Calu3 (cell line): ENCODE results near the gene MPZL1. TPM values are rescaled to one million over a fixed set of nuclear protein-coding genes. Genes with fewer than 3 reads are reported as not detected.

Source experiments
- BruUV-seq: library from RNA; stranded (reverse); fragments of 400-500 nt; replicated peaks from 2 replicates; lab custom pipeline; 2021; lab: Mats Ljungman, UMichigan
- CTCF ChIA-PET: fragments of 300-600 bp; sonication (Branson Sonifier 250); formaldehyde crosslinking; loops from one replicate; lab custom pipeline; 2022; ENCODE audit warnings: antibody characterized with exemption; lab: Charles Lee
- DNase-seq: peaks from one replicate; pipeline ENCODE4 v3.0.0; 2022
- H3K27ac Mint-ChIP-seq: one replicate; pipeline ENCODE4 v1.8.0; 2022; ENCODE audit warnings: mixed read lengths; ENCODE audit not compliant: unreplicated experiment
- H3K27me3 Mint-ChIP-seq: one replicate; pipeline ENCODE4 v1.8.0; 2022; ENCODE audit warnings: mixed read lengths; ENCODE audit not compliant: unreplicated experiment
- H3K36me3 Mint-ChIP-seq: one replicate; pipeline ENCODE4 v1.8.0; 2022; ENCODE audit warnings: mild to moderate bottlenecking, moderate library complexity, mixed read lengths; ENCODE audit not compliant: insufficient read depth, unreplicated experiment
- H3K4me1 Mint-ChIP-seq: one replicate; pipeline ENCODE4 v1.8.0; 2022; ENCODE audit warnings: mild to moderate bottlenecking, low read depth, mixed read lengths; ENCODE audit not compliant: unreplicated experiment
- H3K4me3 Mint-ChIP-seq: one replicate; pipeline ENCODE4 v1.8.0; 2022; ENCODE audit warnings: mild to moderate bottlenecking, low read depth, moderate library complexity, mixed read lengths; ENCODE audit not compliant: unreplicated experiment
- H3K9me3 Mint-ChIP-seq: one replicate; pipeline ENCODE4 v1.8.0; 2022; ENCODE audit warnings: low read depth, mixed read lengths; ENCODE audit not compliant: unreplicated experiment
- intact Hi-C: fragments of 100-400 bp; cut with micrococcal nuclease; formaldehyde crosslinking; loops from one replicate; pipeline ENCODE4 v1.10.0; 2022; ENCODE audit not compliant: unreplicated experiment
- total RNA-seq: library from RNA; stranded (reverse); gene quantifications from 2 replicates; pipeline ENCODE4 v1.2.3, GENCODE V29; 2022
- TF ChIP-seq, protein P1 (sequence below): fragments of 200-600 bp; IDR thresholded peaks from one replicate; pipeline ENCODE4 v1.8.0; 2022; ENCODE audit warnings: antibody characterized with exemption; ENCODE audit not compliant: unreplicated experiment

The MPZL1 gene
- total RNA-seq, 1 experiment from 2014 or later: 139 TPM

DNA sequence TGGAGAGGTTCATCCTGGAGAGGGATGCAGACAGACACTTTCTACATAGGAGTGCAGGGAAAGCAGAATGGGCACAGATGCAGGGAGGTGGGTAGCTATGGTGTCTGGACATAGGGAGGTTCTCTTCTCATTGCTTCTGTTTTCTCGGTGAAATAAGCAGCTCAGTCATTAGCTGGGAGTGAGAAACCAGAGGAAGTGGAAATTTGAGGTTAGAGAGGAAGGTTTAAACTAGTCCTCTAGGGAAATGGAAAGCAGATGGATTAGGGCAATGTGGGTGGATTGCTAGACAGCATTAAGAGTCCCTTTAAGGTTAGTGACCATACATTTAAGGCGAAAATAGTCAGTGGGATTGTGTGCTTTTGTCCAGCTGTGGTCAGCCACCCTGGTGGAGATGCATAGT is 39.6 kb downstream of the MPZL1 start:
- Mint-ChIP-seq H3K9me3 (no peaks in the 10 kb centered on the region), H3K27ac (no peak overlapping the region)

DNA sequence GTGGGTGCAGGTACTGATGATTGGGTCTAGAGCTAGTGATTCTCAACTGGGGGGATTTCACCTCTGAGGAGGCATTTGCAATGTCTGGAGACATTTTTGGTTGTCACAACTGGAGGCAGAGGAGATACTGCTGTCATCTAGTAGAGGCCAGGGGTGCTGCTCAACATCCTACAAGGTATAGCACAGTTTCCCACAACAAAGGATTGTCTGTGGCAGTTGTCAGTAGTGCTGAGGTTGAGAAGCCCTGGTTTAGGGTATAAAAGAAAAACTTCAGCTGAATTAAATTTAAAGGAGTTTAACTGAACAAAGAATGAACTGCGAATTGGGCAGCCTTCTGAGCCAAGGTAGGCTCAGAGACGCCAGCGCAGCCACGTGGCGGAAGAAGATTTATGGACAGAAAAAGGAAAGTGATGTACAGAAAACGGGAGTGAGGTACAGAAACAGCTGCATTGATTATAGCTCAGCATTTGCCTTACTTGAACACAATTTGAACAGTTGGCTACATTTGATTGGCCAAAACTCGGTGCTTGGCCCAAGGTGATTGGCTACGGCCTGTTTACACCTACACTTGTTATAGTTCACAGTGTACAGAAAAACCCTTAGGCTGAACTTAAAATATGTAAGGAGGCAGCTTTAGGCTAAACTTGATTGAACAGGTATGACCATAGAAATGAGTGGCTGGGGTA is 40.4 kb downstream of the MPZL1 start:
- Mint-ChIP-seq H3K4me3 (no peak overlapping the region), H3K9me3 (no peaks in the 10 kb centered on the region), H3K36me3 (no peaks in the 10 kb centered on the region), H3K4me1 (peaks cover 19% of the 10 kb centered on the region), H3K27me3 (no peaks in the 10 kb centered on the region), H3K27ac (no peak overlapping the region)
- DNase-seq: no peak
- intact Hi-C loops: no loop called here
- TF ChIP-seq, protein P1, sequence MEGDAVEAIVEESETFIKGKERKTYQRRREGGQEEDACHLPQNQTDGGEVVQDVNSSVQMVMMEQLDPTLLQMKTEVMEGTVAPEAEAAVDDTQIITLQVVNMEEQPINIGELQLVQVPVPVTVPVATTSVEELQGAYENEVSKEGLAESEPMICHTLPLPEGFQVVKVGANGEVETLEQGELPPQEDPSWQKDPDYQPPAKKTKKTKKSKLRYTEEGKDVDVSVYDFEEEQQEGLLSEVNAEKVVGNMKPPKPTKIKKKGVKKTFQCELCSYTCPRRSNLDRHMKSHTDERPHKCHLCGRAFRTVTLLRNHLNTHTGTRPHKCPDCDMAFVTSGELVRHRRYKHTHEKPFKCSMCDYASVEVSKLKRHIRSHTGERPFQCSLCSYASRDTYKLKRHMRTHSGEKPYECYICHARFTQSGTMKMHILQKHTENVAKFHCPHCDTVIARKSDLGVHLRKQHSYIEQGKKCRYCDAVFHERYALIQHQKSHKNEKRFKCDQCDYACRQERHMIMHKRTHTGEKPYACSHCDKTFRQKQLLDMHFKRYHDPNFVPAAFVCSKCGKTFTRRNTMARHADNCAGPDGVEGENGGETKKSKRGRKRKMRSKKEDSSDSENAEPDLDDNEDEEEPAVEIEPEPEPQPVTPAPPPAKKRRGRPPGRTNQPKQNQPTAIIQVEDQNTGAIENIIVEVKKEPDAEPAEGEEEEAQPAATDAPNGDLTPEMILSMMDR: no peak
- CTCF ChIA-PET: interaction anchor here (1.0 kb wide), 1 partner anchor 19 kb away, joined by 4 read pairs; no protein-coding TSS in a partner anchor
- BruUV-seq: no TSS peak

More for the DNA sequence above, 39.6 kb downstream of the MPZL1 start:
- DNase-seq: no peak
- intact Hi-C loops: no loop called here
- TF ChIP-seq, protein P1: no peak
- BruUV-seq: no TSS peak
- CTCF ChIA-PET: no interaction called here
- Mint-ChIP-seq H3K27me3 (no peaks in the 10 kb centered on the region), H3K4me1 (peaks cover 27% of the 10 kb centered on the region), H3K4me3 (no peak overlapping the region), H3K36me3 (no peaks in the 10 kb centered on the region)

DNA sequence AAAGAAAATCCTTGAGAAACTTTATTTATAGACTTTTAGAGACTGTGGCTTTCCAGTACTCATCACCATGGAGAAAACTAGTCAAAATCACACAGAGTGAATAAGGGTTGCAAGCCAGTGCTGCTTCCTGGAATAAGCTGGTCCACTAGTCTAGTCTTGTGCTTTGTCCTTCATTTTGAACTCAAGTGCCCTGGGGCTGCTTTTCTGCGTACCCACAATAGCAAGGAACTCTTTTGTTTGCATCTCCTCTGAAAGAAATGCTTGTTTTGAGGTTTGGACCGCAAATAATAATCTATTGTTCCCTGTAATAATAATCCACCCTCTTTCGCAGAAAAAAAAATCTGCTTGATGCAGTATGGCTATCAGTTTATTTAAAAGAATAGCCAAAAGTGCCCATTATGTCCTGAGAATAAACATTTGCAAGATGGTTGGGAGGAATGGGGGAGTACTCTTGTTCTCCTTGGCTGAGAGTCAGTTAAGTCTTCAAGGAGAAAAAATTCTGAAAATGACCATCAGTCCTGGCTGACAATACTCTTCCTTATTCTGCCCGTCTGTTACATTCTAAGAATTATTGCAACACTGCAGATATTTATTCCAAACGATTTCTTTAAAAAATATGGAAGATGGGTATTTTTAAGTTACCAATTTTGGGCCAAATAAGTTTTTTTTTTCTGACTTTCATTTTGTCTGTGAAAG is 41.9 kb downstream of the MPZL1 start:
- DNase-seq: no peak
- intact Hi-C loops: no loop called here
- H3K36me3 Mint-ChIP-seq: peaks cover 9% of the 10 kb centered on the region
- TF ChIP-seq, protein P1: no peak
- CTCF ChIA-PET: no interaction called here
- no peak overlapping the region for H3K27ac Mint-ChIP-seq
- H3K27me3 Mint-ChIP-seq: no peaks in the 10 kb centered on the region
- H3K4me1 Mint-ChIP-seq: peaks cover 15% of the 10 kb centered on the region
- no peak overlapping the region for H3K4me3 Mint-ChIP-seq
- no TSS peak for BruUV-seq
- H3K9me3 Mint-ChIP-seq: no peaks in the 10 kb centered on the region

DNA sequence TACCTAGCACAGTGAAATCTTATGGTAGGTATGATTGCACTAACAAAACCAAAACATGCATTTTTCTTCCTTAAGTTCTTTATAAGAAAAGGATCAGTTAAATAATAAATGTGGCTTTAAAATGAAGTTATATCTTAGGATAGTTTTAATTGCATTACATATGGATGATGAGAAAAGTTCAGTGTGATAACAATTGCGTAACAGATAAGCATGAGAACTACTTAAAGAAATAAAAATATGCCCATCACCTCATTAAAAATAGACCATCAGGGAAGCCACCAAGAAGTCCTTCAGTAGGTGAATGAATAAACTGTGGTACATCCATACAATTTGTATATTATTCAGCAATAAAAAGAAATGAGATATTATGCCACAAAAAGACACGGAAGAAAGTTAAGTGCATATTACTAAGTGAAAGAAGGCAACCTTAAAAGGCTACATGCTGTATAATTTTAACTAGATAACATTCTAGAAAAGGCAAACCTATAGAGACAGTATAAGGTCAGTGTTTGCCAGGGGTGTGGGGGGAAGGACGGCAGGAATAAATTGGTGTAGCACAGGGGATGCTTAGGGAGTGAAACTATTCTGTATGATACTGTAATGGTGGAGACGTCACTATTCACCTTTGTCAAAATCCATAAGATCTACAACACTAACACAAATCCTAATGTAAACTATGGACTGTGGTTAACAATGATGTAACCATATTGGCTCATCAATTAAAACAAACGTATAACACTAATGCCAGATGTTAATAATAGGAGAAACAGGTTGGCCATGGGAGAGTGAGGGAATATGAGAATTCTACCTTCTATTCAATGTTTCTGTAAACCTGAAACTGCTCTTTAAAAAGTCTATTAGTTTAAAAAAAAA is 42.9 kb downstream of the MPZL1 start:
- CTCF ChIA-PET: no interaction called here
- H3K9me3 Mint-ChIP-seq: no peaks in the 10 kb centered on the region
- BruUV-seq: no TSS peak
- peaks cover 15% of the 10 kb centered on the region for H3K4me1 Mint-ChIP-seq
- TF ChIP-seq, protein P1: no peak
- no peaks in the 10 kb centered on the region for H3K27me3 Mint-ChIP-seq
- H3K36me3 Mint-ChIP-seq: peaks cover 10% of the 10 kb centered on the region
- H3K27ac Mint-ChIP-seq: no peak overlapping the region
- intact Hi-C loops: no loop called here
- DNase-seq: no peak
- H3K4me3 Mint-ChIP-seq: no peak overlapping the region
